GM18858 (cell line): ENCODE measurements around the gene FSTL1.

Experiments used
- ATAC-seq: cut with Tn5 transposase; IDR thresholded peaks from one replicate; pipeline ENCODE4 v1.9.1; 2021; ENCODE audit not compliant: unreplicated experiment

FSTL1 gene

GRCh38 chr3:120450600-120451271 is at the start of gene FSTL1:
TSS of gene FSTL1 (minus strand) at chr3:120450992. CDS start at chr3:120450746, 246 bp downstream.
- ATAC-seq, result no peak

GRCh38 chr3:120498556-120499346 is 48.0 kb upstream of the FSTL1 start:
- no peak for ATAC-seq

GRCh38 chr3:120497818-120498217 is 47.0 kb upstream of the FSTL1 start:
- ATAC-seq, result no peak

GRCh38 chr3:120497336-120497735 is 46.5 kb upstream of the FSTL1 start:
- no peak for ATAC-seq

- no peak for ATAC-seq
These were observed 45.6 kb upstream of the FSTL1 start for GRCh38 chr3:120496278-120497002.

GRCh38 chr3:120495809-120496208 is 45.0 kb upstream of the FSTL1 start:
- ATAC-seq, result no peak

- no peak for ATAC-seq
These were observed 41.3 kb upstream of the FSTL1 start for GRCh38 chr3:120492103-120492502.

GRCh38 chr3:120489421-120489820 is 38.6 kb upstream of the FSTL1 start:
- no peak for ATAC-seq

- ATAC-seq, result no peak
These were observed 37.5 kb upstream of the FSTL1 start for GRCh38 chr3:120488296-120488695.

GRCh38 chr3:120487191-120487650 is 36.4 kb upstream of the FSTL1 start:
- ATAC-seq, result no peak

- no peak for ATAC-seq
These were observed 30.3 kb upstream of the FSTL1 start for GRCh38 chr3:120481081-120481480.

- ATAC-seq, result no peak
These were observed 27.0 kb upstream of the FSTL1 start for GRCh38 chr3:120477781-120478180.

- ATAC-seq, result no peak
These were observed 25.1 kb upstream of the FSTL1 start for GRCh38 chr3:120475722-120476377.

- ATAC-seq, result no peak
These were observed 23.3 kb upstream of the FSTL1 start for GRCh38 chr3:120473896-120474675.

- no peak for ATAC-seq
These were observed 22.6 kb upstream of the FSTL1 start for GRCh38 chr3:120473389-120473788.

- no peak for ATAC-seq
These were observed 21.5 kb upstream of the FSTL1 start for GRCh38 chr3:120472121-120472844.

GRCh38 chr3:120471643-120472042 is 20.9 kb upstream of the FSTL1 start:
- no peak for ATAC-seq

GRCh38 chr3:120470870-120471269 is 20.1 kb upstream of the FSTL1 start:
- no peak for ATAC-seq

- no peak for ATAC-seq
These were observed 19.1 kb upstream of the FSTL1 start for GRCh38 chr3:120469882-120470301.

GRCh38 chr3:120469440-120469839 is 18.6 kb upstream of the FSTL1 start:
- no peak for ATAC-seq
